Keratinocyte (primary cell): ENCODE results near the gene ENPP6. TPM values are rescaled to one million over a fixed set of nuclear protein-coding genes. Genes with fewer than 3 reads are reported as not detected.

Experiments used
- DNase-seq: peaks from one replicate; pipeline ENCODE4 v3.0.0-alpha.2; 2011; ENCODE audit warnings: low read depth, missing footprints, low spot score
- FAIRE-seq: peaks from 2 replicates; lab custom pipeline; 2011; peaks lifted over from hg19 to GRCh38; lab: Jason Lieb, UNC
- H2AFZ ChIP-seq: 2 replicates; pipeline ENCODE4 v1.6.0; 2012; ENCODE audit warnings: low read length, control low read depth, inconsistent platforms; ENCODE audit not compliant: control insufficient read depth
- H3K27ac ChIP-seq: 2 replicates; pipeline ENCODE4 v1.5.1; 2011; ENCODE audit warnings: low read length; ENCODE audit not compliant: control insufficient read depth, insufficient read depth
- H3K27me3 ChIP-seq: 3 replicates; pipeline ENCODE4 v1.6.0; 2011; ENCODE audit warnings: low read length; ENCODE audit not compliant: control insufficient read depth, insufficient read depth; ENCODE audit errors: extremely low read depth
- H3K36me3 ChIP-seq, 2 experiments: 2 replicates in 1 of 2; 3 replicates in 1 of 2; pipeline ENCODE4 v1.5.1; 2011; ENCODE audit warnings: low read length in 2 of 2, mild to moderate bottlenecking in 1 of 2; ENCODE audit not compliant: control insufficient read depth in 2 of 2, insufficient read depth in 2 of 2; ENCODE audit errors: extremely low read depth in 1 of 2
- H3K4me1 ChIP-seq: 3 replicates; pipeline ENCODE4 v1.5.1; 2011; ENCODE audit warnings: low read length; ENCODE audit not compliant: control insufficient read depth, insufficient read depth; ENCODE audit errors: extremely low read depth
- H3K4me2 ChIP-seq: 3 replicates; pipeline ENCODE4 v1.6.0; 2011; ENCODE audit warnings: low read depth, low read length; ENCODE audit not compliant: control insufficient read depth, insufficient read depth; ENCODE audit errors: extremely low read depth
- H3K4me3 ChIP-seq, 3 experiments: fragments of 200-600 bp in 1 of 3; sonication (generic) in 1 of 3; 2 replicates in 2 of 3; 3 replicates in 1 of 3; pipeline ENCODE4 v1.5.1; 2011 to 2016; ENCODE audit warnings: low read length in 3 of 3, mild to moderate bottlenecking in 3 of 3, control low read depth in 2 of 3, inconsistent platforms in 1 of 3, low read depth in 1 of 3, mixed read lengths in 1 of 3, mixed run types in 1 of 3, moderate library complexity in 1 of 3; ENCODE audit not compliant: control insufficient read depth in 2 of 3, insufficient read depth in 2 of 3; ENCODE audit errors: extremely low read depth in 1 of 3
- H3K79me2 ChIP-seq: 2 replicates; pipeline ENCODE4 v1.6.0; 2012; ENCODE audit warnings: low read length; ENCODE audit not compliant: control insufficient read depth, insufficient read depth
- H3K9ac ChIP-seq: 3 replicates; pipeline ENCODE4 v1.6.0; 2011; ENCODE audit warnings: low read length; ENCODE audit not compliant: control insufficient read depth, insufficient read depth; ENCODE audit errors: extremely low read depth
- H3K9me1 ChIP-seq: 3 replicates; pipeline ENCODE4 v1.6.0; 2011; ENCODE audit warnings: low read length; ENCODE audit not compliant: control insufficient read depth, insufficient read depth; ENCODE audit errors: extremely low read depth
- H3K9me3 ChIP-seq: 2 replicates; pipeline ENCODE4 v1.5.1; 2012; ENCODE audit warnings: low read depth, low read length; ENCODE audit not compliant: control insufficient read depth
- H4K20me1 ChIP-seq: 3 replicates; pipeline ENCODE4 v1.6.0; 2011; ENCODE audit warnings: low read length; ENCODE audit not compliant: control insufficient read depth, insufficient read depth; ENCODE audit errors: extremely low read depth
- CTCF ChIP-seq, 3 experiments: IDR thresholded peaks in 1 of 3; conservative IDR thresholded peaks in 1 of 3; optimal IDR thresholded peaks in 1 of 3; 2 replicates in 2 of 3; 3 replicates in 1 of 3; pipeline versions ENCODE3 to v1.5.1; 2011; ENCODE audit warnings: low read length in 3 of 3, mild to moderate bottlenecking in 3 of 3, moderate library complexity in 2 of 3, control low read depth in 1 of 3, inconsistent platforms in 1 of 3; ENCODE audit not compliant: insufficient read depth in 2 of 3; ENCODE audit errors: extremely low read depth in 1 of 3
- EZH2 ChIP-seq: IDR thresholded peaks from one replicate; pipeline ENCODE4 v1.6.1; 2012; ENCODE audit warnings: inconsistent platforms, mild to moderate bottlenecking, low read length, moderate library complexity
- dilution Hi-C: fragments of 300-500 bp; cut with MboI; formaldehyde crosslinking; loops from one replicate; pipeline ENCODE4 v1.7.0; 2020; ENCODE audit warnings: low sequenced_read_pairs; ENCODE audit not compliant: extremely low pct_ligation_motif_present
- polyA plus RNA-seq, 5 experiments: library from polyadenylated mRNA; depleted of rRNA in 3 of 5; stranded (reverse) in 3 of 5; stranded (forward) in 1 of 5; unstranded in 1 of 5; fragments of >200 nt; gene quantifications; 1 replicate in 1 of 5; 2 replicates in 3 of 5; 3 replicates in 1 of 5; pipeline versions ENCODE4 v1.2.1 to v1.2.3, GENCODE V29; 2011 to 2012; ENCODE audit warnings: missing spikeins in 2 of 5, low read depth in 1 of 5, low replicate concordance in 1 of 5

Gene ENPP6
- polyA plus RNA-seq, 1 donor (not counting 4 experiments of a cell fraction or from before 2014, with no cell fraction given) = not detected

- dilution Hi-C loops = no loop called here
These were observed 123.0 kb downstream of the ENPP6 start for GRCh38 chr4:184094532-184095159.

GRCh38 chr4:184091986-184092385 is 125.7 kb downstream of the ENPP6 start:
- Histone ChIP-seq H4K20me1 (no peaks in the 10 kb centered on the region), H3K9ac (no peak overlapping the region), H3K79me2 (no peaks in the 10 kb centered on the region), H3K9me1 (no peaks in the 10 kb centered on the region), H3K9me3 (no peaks in the 10 kb centered on the region), H3K27ac (no peak overlapping the region), H3K4me3 (no peak overlapping the region), H3K27me3 (no peaks in the 10 kb centered on the region), H3K4me2 (no peak overlapping the region), H2AFZ (no peak overlapping the region), H3K36me3 (no peaks in the 10 kb centered on the region), H3K4me1 (no peaks in the 10 kb centered on the region)
- dilution Hi-C loops = no loop called here
- no peak for TF ChIP-seq CTCF (optimal IDR thresholded peaks at IDR 0.05 in 1 of 3, IDR thresholded peaks at IDR 0.05 in 1 of 3, conservative IDR thresholded peaks at IDR 0.05 in 1 of 3; ENCODE audit: extremely low read depth in 1 of 3, insufficient read depth in 2 of 3, low read length in 3 of 3)
- DNase-seq (no peak), FAIRE-seq (no peak)

More at GRCh38 chr4:184094532-184095159, 123.0 kb downstream of the ENPP6 start:
- no peaks in the 10 kb centered on the region for H4K20me1 ChIP-seq
- H2AFZ ChIP-seq = no peak overlapping the region
- no peaks in the 10 kb centered on the region for H3K4me1 ChIP-seq
- TF ChIP-seq EZH2 (no peak), CTCF (optimal IDR thresholded peaks at IDR 0.05 in 1 of 3, IDR thresholded peaks at IDR 0.05 in 1 of 3, conservative IDR thresholded peaks at IDR 0.05 in 1 of 3; ENCODE audit: extremely low read depth in 1 of 3, insufficient read depth in 2 of 3, low read length in 3 of 3) (no peak)
- no peaks in the 10 kb centered on the region for H3K79me2 ChIP-seq
- H3K27me3 ChIP-seq = no peaks in the 10 kb centered on the region
- no peaks in the 10 kb centered on the region for H3K36me3 ChIP-seq
- no peak for FAIRE-seq
- H3K4me3 ChIP-seq = no peak overlapping the region
- no peaks in the 10 kb centered on the region for H3K9me3 ChIP-seq
- H3K4me2 ChIP-seq = no peak overlapping the region
- no peak overlapping the region for H3K9ac ChIP-seq
- no peaks in the 10 kb centered on the region for H3K9me1 ChIP-seq
- no peak overlapping the region for H3K27ac ChIP-seq
- no peak for DNase-seq
